ENCODE data around the gene PCED1B.

PCED1B gene

GRCh38 chr12:47120736-47121135, 41.3 kb downstream of the PCED1B start:
- TF ChIP-seq, protein P1, sequence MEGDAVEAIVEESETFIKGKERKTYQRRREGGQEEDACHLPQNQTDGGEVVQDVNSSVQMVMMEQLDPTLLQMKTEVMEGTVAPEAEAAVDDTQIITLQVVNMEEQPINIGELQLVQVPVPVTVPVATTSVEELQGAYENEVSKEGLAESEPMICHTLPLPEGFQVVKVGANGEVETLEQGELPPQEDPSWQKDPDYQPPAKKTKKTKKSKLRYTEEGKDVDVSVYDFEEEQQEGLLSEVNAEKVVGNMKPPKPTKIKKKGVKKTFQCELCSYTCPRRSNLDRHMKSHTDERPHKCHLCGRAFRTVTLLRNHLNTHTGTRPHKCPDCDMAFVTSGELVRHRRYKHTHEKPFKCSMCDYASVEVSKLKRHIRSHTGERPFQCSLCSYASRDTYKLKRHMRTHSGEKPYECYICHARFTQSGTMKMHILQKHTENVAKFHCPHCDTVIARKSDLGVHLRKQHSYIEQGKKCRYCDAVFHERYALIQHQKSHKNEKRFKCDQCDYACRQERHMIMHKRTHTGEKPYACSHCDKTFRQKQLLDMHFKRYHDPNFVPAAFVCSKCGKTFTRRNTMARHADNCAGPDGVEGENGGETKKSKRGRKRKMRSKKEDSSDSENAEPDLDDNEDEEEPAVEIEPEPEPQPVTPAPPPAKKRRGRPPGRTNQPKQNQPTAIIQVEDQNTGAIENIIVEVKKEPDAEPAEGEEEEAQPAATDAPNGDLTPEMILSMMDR (IDR thresholded peaks at IDR 0.05; ENCODE audit: low read length, missing control alignments), result no peak
- DNase-seq (ENCODE audit: low read depth), result no peak
- H3K4me3 ChIP-seq (replicated peaks; ENCODE audit: low read depth, low read length), result no peak overlapping the region

DNA sequence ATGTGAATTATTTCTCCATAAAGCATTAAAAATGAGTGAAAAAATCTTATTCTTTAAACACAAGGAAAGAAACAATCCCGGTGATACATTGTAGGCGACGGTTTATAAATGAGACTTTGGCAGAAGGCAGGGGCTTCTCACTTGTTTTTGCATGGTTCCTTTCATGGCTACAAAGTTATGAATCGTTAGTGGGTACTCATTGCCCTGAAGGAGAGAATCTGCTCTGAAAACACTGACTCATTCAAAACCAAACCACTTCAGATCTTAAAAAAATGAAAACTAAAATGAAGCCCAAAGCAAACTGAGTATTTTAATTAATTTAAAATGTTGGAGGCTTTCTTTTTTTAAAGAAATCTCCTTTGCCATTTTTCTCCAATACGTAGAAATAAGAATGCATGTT, 41.7 kb downstream of the PCED1B start:
- TF ChIP-seq, protein P1 (IDR thresholded peaks at IDR 0.05; ENCODE audit: low read length, missing control alignments), result no peak
- peak; percentile 18 for DNase-seq (ENCODE audit: low read depth)
- H3K4me3 ChIP-seq (replicated peaks; ENCODE audit: low read depth, low read length), result no peak overlapping the region

DNA sequence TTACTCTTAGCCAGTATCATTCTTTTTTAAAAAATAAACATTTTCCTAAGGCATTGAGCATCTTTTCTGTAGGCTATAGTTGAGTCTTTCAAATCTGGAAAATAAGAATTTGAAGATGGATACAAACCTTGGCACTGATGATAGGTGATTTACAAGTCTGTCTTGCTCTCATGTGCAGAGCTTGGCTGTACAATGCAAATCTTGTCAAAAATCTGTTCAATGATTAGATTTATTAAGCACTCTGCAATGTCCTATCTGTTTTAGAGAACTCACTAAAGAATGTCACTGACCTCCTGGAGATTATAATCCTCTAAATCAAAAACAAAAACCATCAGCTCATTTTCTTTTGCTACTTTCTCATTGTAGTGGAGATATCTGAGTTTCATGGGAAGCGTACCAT, 43.2 kb downstream of the PCED1B start:
- H3K4me3 ChIP-seq (replicated peaks; ENCODE audit: low read depth, low read length), result no peak overlapping the region
- DNase-seq (ENCODE audit: low read depth), result no peak
- TF ChIP-seq, protein P1 (IDR thresholded peaks at IDR 0.05; ENCODE audit: low read length, missing control alignments), result no peak

DNA sequence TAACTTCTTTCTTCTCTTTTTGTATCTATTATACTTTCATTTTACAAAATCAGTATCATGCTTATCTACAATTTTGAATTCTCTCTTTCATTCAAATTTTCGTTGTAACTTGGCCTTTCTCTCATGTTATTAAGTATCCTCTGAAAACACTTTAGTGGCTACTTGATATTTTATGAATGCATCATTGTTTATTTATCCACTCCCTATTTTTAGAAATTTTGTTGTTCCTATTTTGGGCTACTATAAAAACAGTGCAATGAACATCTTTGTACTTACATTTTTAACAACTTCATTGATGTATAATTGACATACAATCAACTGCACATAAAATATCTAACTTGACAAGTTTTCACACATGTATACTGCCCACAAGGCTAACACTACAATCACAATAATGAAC, 44.3 kb downstream of the PCED1B start:
- H3K4me3 ChIP-seq (replicated peaks; ENCODE audit: low read depth, low read length), result no peak overlapping the region
- TF ChIP-seq, protein P1 (IDR thresholded peaks at IDR 0.05; ENCODE audit: low read length, missing control alignments), result no peak
- no peak for DNase-seq (ENCODE audit: low read depth)

GRCh38 chr12:47124451-47124850, 45.0 kb downstream of the PCED1B start:
- TF ChIP-seq, protein P1 (IDR thresholded peaks at IDR 0.05; ENCODE audit: low read length, missing control alignments), result no peak
- DNase-seq (ENCODE audit: low read depth), result peak; percentile 74
- no peak overlapping the region for H3K4me3 ChIP-seq (replicated peaks; ENCODE audit: low read depth, low read length)

- H3K4me3 ChIP-seq (replicated peaks; ENCODE audit: low read depth, low read length), result no peak overlapping the region
- TF ChIP-seq, protein P1 (IDR thresholded peaks at IDR 0.05; ENCODE audit: low read length, missing control alignments), result no peak
- no peak for DNase-seq (ENCODE audit: low read depth)
Observed at GRCh38 chr12:47126246-47126645, 46.8 kb downstream of the PCED1B start.

- H3K4me3 ChIP-seq (replicated peaks; ENCODE audit: low read depth, low read length), result no peak overlapping the region
- no peak for DNase-seq (ENCODE audit: low read depth)
- TF ChIP-seq, protein P1 (IDR thresholded peaks at IDR 0.05; ENCODE audit: low read length, missing control alignments), result no peak
Observed at GRCh38 chr12:47131011-47131410, 51.6 kb downstream of the PCED1B start.

Data from fibroblast of pulmonary artery (primary cell).